OCI-LY7 (cell line): Measurements from ENCODE around the gene ATP2B1.

Source experiments
- CTCF ChIP-seq: fragments of 200-600 bp; sonication (generic); conservative IDR thresholded peaks from 2 replicates; pipeline ENCODE4 v1.5.1; 2014; ENCODE audit warnings: mild to moderate bottlenecking, antibody characterized with exemption, low read length, moderate library complexity, mixed read lengths
- EZH2phosphoT487 ChIP-seq: fragments of 200-600 bp; sonication (generic); IDR thresholded peaks from 2 replicates; pipeline ENCODE4 v1.6.1; 2018; ENCODE audit warnings: low read depth, borderline replicate concordance, mild to moderate bottlenecking, mixed run types, antibody characterized with exemption, low read length, moderate library complexity, mixed read lengths

DNA sequence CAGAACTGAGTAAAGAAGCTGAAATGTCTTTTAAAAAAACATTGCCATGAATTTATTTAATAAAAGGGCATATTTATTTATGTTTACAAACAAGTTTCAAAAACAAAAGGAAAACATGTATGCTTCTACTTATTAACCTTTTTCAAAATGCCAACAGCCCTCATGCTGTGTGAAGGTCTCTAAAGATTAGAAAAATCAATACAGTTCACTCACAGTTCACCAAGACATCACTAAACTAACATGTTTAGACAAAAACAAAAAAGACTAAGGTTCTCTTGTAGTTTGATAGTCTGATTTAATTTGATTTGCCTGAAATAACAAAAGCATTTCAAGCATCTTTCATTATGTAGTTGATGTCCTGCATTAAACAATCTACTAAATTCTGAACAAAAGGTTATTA is 118.9 kb downstream of the ATP2B1 start:
- TF ChIP-seq CTCF (no peak), EZH2phosphoT487 (no peak)
